ENCODE data around the gene SH3YL1. TPM values are rescaled to one million over a fixed set of nuclear protein-coding genes. Genes with fewer than 3 reads are reported as not detected.

SH3YL1 gene
- total and polyA plus RNA-seq, 2 of the 4 experiments (the other 2 are of a cell fraction), result 18.1 to 21.2 TPM

DNA sequence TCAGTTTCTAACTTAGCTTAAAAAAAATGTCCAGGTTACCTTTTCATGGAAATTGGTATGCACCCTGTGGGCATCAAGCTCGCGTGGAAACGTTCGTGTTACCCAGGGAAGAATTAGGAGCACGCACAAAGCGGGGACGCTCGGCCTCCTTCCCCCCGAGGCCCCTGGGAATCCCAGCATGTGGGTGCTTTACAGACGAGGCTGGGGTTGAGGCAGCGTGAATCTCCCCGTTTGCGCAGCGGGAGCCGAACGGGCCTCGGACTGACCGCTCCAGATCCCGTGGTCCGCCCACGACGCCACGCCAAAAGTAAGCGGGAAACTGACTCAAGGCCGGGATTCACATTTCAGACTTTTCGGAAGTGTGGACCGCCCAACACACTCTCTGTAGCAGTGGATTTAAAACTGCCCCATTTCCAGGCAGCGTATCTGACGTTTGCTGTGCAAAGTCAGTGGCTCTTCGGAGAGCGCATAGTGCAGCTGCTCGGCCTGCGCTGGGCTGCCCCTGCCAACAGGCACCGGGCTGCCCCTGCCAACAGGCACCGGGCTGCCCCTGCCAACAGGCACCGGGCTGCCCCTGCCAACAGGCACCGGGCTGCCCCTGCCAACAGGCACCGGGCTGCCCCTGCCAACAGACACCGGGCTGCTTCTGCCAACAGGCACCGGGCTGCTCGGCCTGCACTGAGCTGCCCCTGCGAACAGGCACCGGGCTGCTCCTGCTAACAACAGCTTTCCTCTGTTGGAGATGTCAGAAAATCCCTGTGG is 49.7 kb downstream of the SH3YL1 start:
- no peak overlapping the region for H3K9ac ChIP-seq (ENCODE audit: low read depth, low read length)
- no peak overlapping the region for H3K56ac ChIP-seq (ENCODE audit: extremely low read depth, insufficient read depth, low read length)
- DNase-seq (no peak), ATAC-seq (ENCODE audit: low read depth) (no peak)
- intact Hi-C loops (cut with micrococcal nuclease) (no loop called here), in situ Hi-C loops (cut with MboI; ENCODE audit: low sequenced_read_pairs) (no loop called here), dilution Hi-C loops (cut with HindIII; ENCODE audit: low sequenced_read_pairs, unreplicated experiment) (no loop called here)
- no peaks in the 10 kb centered on the region for H3K79me1 ChIP-seq (ENCODE audit: low read depth in 1 of 2, low read length in 2 of 2)
- no peak overlapping the region for H2AFZ ChIP-seq (replicated peaks; ENCODE audit: low read length, poor library complexity)
- 86% methylated on average over 22 of the region's 43 CpGs; no CpG with 5 or more reads in 1 of the 2 experiments for WGBS, 2 experiments (ENCODE audit: extremely low coverage in 2 of 2, insufficient read length in 1 of 2)
- no peaks in the 10 kb centered on the region for H3K4me1 ChIP-seq (ENCODE audit: control insufficient read depth, insufficient read depth, low read length)
- H3K36me3 ChIP-seq (ENCODE audit: control insufficient read depth, insufficient read depth, low read length), result peaks cover 2% of the 10 kb centered on the region
- ChIA-PET POLR2A (ENCODE audit: unreplicated experiment) (no interaction called here), CTCF (no interaction called here)
- no peak overlapping the region for H3K4me2 ChIP-seq (ENCODE audit: low read depth, low read length)
- H2BK120ac ChIP-seq (ENCODE audit: low read depth, low read length), result no peak overlapping the region
- no peak overlapping the region for H3K4me3 ChIP-seq (ENCODE audit: insufficient read depth, low read depth, low read length)
- no TSS peak for BruUV-seq (replicated peaks)
- H2AK5ac ChIP-seq (ENCODE audit: low read depth, low read length), result no peak overlapping the region
- no peak overlapping the region for H3K18ac ChIP-seq (ENCODE audit: low read depth, low read length)
- no peaks in the 10 kb centered on the region for H4K20me1 ChIP-seq (ENCODE audit: insufficient read depth, low read length)
- no peaks in the 10 kb centered on the region for H3K9me1 ChIP-seq (ENCODE audit: insufficient read depth, low read length)
- no peak overlapping the region for H2BK5ac ChIP-seq (ENCODE audit: low read depth, low read length, poor library complexity, severe bottlenecking)
- H4K91ac ChIP-seq (ENCODE audit: insufficient read depth, low read depth, low read length), result no peak overlapping the region
- H3K27ac ChIP-seq (ENCODE audit: insufficient read depth, low read length), result no peak overlapping the region
- H2BK20ac ChIP-seq (ENCODE audit: low read depth, low read length), result no peak overlapping the region
- no peak overlapping the region for H2BK15ac ChIP-seq (ENCODE audit: low read depth, low read length)
- H3K27me3 ChIP-seq (ENCODE audit: control insufficient read depth, insufficient read depth, low read length), result no peaks in the 10 kb centered on the region
- H3K23ac ChIP-seq (ENCODE audit: low read depth, low read length), result no peak overlapping the region
- H3K4ac ChIP-seq (ENCODE audit: low read depth, low read length), result no peak overlapping the region
- no peak overlapping the region for H2AK9ac ChIP-seq (replicated peaks; ENCODE audit: low read depth, low read length, poor library complexity)
- no peak overlapping the region for H4K5ac ChIP-seq (ENCODE audit: low read depth, low read length)
- H3K9me3 ChIP-seq (ENCODE audit: control insufficient read depth, insufficient read depth, low read length), result no peaks in the 10 kb centered on the region; the same call in 1 of the 2 replicates
- no peak overlapping the region for H3K14ac ChIP-seq (replicated peaks; ENCODE audit: low read depth, low read length)
- no peak overlapping the region for H4K8ac ChIP-seq (ENCODE audit: low read depth in 2 of 2, low read length in 2 of 2)
- TF ChIP-seq RAD21 (IDR thresholded peaks at IDR 0.05; ENCODE audit: low read length) (no peak), CEBPB (IDR thresholded peaks at IDR 0.05; ENCODE audit: low read depth, low read length) (no peak), RFX5 (IDR thresholded peaks at IDR 0.05; ENCODE audit: low read depth, low read length) (no peak), MAZ (IDR thresholded peaks at IDR 0.05; ENCODE audit: borderline replicate concordance, low read depth, low read length) (no peak), BHLHE40 (IDR thresholded peaks at IDR 0.05; ENCODE audit: low read depth, low read length) (no peak), SMC3 (IDR thresholded peaks at IDR 0.05; ENCODE audit: low read depth, low read length) (no peak), NFE2L2 (IDR thresholded peaks at IDR 0.05; ENCODE audit: low read depth, low read length) (no peak)

Measured in IMR-90 (cell line).